ENCODE results near the gene USPL1. TPM values are rescaled to one million over a fixed set of nuclear protein-coding genes. Genes with fewer than 3 reads are reported as not detected.

The USPL1 gene
- total RNA-seq, 1 experiment from 2014 or later = 17.3 TPM

GRCh38 chr13:30696278-30697176, 78.8 kb downstream of the USPL1 start:
- DNase-seq (ENCODE audit: low read depth) = no peak

GRCh38 chr13:30697177-30697953, 79.6 kb downstream of the USPL1 start:
- DNase-seq (ENCODE audit: low read depth) = no peak

- DNase-seq (ENCODE audit: low read depth) = peak; percentile 81
These were observed 80.3 kb downstream of the USPL1 start for GRCh38 chr13:30697996-30698401.

- no peak for DNase-seq (ENCODE audit: low read depth)
These were observed 80.8 kb downstream of the USPL1 start for GRCh38 chr13:30698488-30699005.

GRCh38 chr13:30700364-30700763, 82.6 kb downstream of the USPL1 start:
- no peak for DNase-seq (ENCODE audit: low read depth)

- DNase-seq (ENCODE audit: low read depth) = no peak
These were observed 84.3 kb downstream of the USPL1 start for GRCh38 chr13:30702006-30702405.

GRCh38 chr13:30704596-30704995, 86.9 kb downstream of the USPL1 start:
- no peak for DNase-seq (ENCODE audit: low read depth)

GRCh38 chr13:30705680-30706079, 88.0 kb downstream of the USPL1 start:
- DNase-seq (ENCODE audit: low read depth) = no peak

- DNase-seq (ENCODE audit: low read depth) = no peak
These were observed 90.8 kb downstream of the USPL1 start for GRCh38 chr13:30708541-30708940.

Other genes starting within 250 kb of the USPL1 start
- gene UBE2L5, start 195.4 kb upstream of the USPL1 start, total RNA-seq (2014; rRNA removed) = not detected in 2 replicates
- gene HMGB1, start 152.0 kb upstream of the USPL1 start, total RNA-seq (2014; rRNA removed) = 626 and 751 TPM in 2 replicates
- gene ALOX5AP, start 117.6 kb downstream of the USPL1 start, total RNA-seq (2014; rRNA removed) = 1.2 and 1.6 TPM in 2 replicates